ENCODE measurements around the gene MCFD2.

DNA sequence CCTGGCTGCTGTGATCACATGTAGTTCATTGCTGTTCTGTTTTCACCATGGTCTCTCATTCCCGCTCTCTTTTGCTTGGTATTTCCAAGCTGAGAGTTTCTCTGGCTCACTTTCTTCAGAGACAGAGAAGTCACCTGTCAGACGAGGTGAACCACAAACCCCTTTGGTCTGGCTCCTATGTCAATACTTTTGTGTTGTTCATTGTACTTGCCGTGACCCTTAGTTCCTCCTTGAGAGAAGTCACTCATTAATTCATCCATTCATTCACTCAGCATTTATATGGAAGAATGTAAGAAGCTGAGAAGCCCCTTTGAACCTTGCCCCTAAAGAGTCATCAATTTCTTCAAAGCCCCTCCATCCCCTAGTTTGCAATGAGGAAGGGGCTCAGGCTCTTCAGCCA, 15.2 kb downstream of the MCFD2 start:
- TF ChIP-seq, protein P1, sequence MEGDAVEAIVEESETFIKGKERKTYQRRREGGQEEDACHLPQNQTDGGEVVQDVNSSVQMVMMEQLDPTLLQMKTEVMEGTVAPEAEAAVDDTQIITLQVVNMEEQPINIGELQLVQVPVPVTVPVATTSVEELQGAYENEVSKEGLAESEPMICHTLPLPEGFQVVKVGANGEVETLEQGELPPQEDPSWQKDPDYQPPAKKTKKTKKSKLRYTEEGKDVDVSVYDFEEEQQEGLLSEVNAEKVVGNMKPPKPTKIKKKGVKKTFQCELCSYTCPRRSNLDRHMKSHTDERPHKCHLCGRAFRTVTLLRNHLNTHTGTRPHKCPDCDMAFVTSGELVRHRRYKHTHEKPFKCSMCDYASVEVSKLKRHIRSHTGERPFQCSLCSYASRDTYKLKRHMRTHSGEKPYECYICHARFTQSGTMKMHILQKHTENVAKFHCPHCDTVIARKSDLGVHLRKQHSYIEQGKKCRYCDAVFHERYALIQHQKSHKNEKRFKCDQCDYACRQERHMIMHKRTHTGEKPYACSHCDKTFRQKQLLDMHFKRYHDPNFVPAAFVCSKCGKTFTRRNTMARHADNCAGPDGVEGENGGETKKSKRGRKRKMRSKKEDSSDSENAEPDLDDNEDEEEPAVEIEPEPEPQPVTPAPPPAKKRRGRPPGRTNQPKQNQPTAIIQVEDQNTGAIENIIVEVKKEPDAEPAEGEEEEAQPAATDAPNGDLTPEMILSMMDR (IDR thresholded peaks at IDR 0.05), result no peak
- no peak for TF ChIP-seq EZH2 (IDR thresholded peaks at IDR 0.05; ENCODE audit: borderline replicate concordance, insufficient read depth, low read depth, low read length, poor library complexity, severe bottlenecking)

All from B cell (primary cell).